SK-N-SH (cell line): ENCODE results near the gene LTK. TPM values are rescaled to one million over a fixed set of nuclear protein-coding genes. Genes with fewer than 3 reads are reported as not detected.

Source experiments
- CTCF ChIA-PET: fragments of 300-600, 350-600 bp; formaldehyde crosslinking; extraction: SDS; loops from one replicate; lab custom pipeline; 2021; lab: Yijun Ruan, JAX
- POLR2A ChIA-PET: fragments of 350-600 bp; sonication (Branson Sonifier 250); formaldehyde crosslinking; extraction: SDS; loops from one replicate; lab custom pipeline; 2020; ENCODE audit warnings: antibody characterized with exemption, inconsistent platforms; lab: Yijun Ruan, JAX
- DNase-seq: peaks from one replicate; pipeline ENCODE4 v3.0.0; 2012
- H2AFZ ChIP-seq: fragments of 200-600 bp; sonication (generic); 2 replicates; pipeline ENCODE4 v1.8.1; 2016; ENCODE audit warnings: antibody characterized with exemption, mild to moderate bottlenecking, low read depth
- H3F3A ChIP-seq: fragments of 200-600 bp; sonication (generic); replicated peaks from 2 replicates; pipeline ENCODE3; 2016; ENCODE audit warnings: antibody characterized with exemption, mild to moderate bottlenecking; ENCODE audit not compliant: insufficient read depth
- H3K27ac ChIP-seq, 2 experiments: fragments of 200-500 bp in 1 of 2; fragments of 200-600 bp in 1 of 2; sonication (Bioruptor generic) in 1 of 2; sonication (generic), shearing (Covaris generic) in 1 of 2; 2 replicates each; pipeline versions ENCODE4 v1.5.1 to v1.6.1; 2014 to 2016; ENCODE audit warnings: low read depth in 2 of 2, inconsistent platforms in 1 of 2, low read length in 1 of 2, mild to moderate bottlenecking in 1 of 2, mixed read lengths in 1 of 2
- H3K27me3 ChIP-seq: fragments of 200-600 bp; sonication (generic), shearing (Covaris generic); 2 replicates; pipeline ENCODE4 v1.6.1; 2016; ENCODE audit warnings: mixed run types; ENCODE audit not compliant: insufficient read depth
- H3K36me3 ChIP-seq, 2 experiments: fragments of 200-500 bp in 1 of 2; fragments of 200-600 bp in 1 of 2; sonication (Bioruptor generic) in 1 of 2; sonication (generic) in 1 of 2; replicated peaks in 1 of 2; 2 replicates each; pipeline versions ENCODE3 to v1.5.1; 2014 to 2016; ENCODE audit warnings: low read length in 1 of 2, mild to moderate bottlenecking in 1 of 2; ENCODE audit not compliant: insufficient read depth in 2 of 2, control insufficient read depth in 1 of 2
- H3K4me1 ChIP-seq, 2 experiments: fragments of 200-500 bp in 1 of 2; fragments of 200-600 bp in 1 of 2; sonication (Bioruptor generic) in 1 of 2; sonication (generic), shearing (Covaris generic) in 1 of 2; 2 replicates each; pipeline versions ENCODE4 v1.5.1 to v1.6.1; 2014 to 2016; ENCODE audit warnings: low read depth in 1 of 2, low read length in 1 of 2, mixed run types in 1 of 2; ENCODE audit not compliant: insufficient read depth in 2 of 2, control insufficient read depth in 1 of 2
- H3K4me2 ChIP-seq: fragments of 200-600 bp; sonication (generic), shearing (Covaris generic); 2 replicates; pipeline ENCODE4 v1.6.1; 2017; ENCODE audit warnings: mixed run types
- H3K4me3 ChIP-seq, 2 experiments: fragments of 200-500 bp in 1 of 2; fragments of 200-600 bp in 1 of 2; sonication (Bioruptor generic) in 1 of 2; sonication (generic), shearing (Covaris generic) in 1 of 2; 2 replicates each; pipeline versions ENCODE4 v1.5.1 to v1.8.1; 2014 to 2016; ENCODE audit warnings: low read depth in 2 of 2, inconsistent platforms in 1 of 2, low read length in 1 of 2, mild to moderate bottlenecking in 1 of 2, mixed read lengths in 1 of 2, moderate library complexity in 1 of 2
- H3K79me2 ChIP-seq: fragments of 200-600 bp; sonication (generic); 2 replicates; pipeline ENCODE4 v1.8.1; 2017; ENCODE audit warnings: mild to moderate bottlenecking; ENCODE audit not compliant: insufficient read depth
- H3K9ac ChIP-seq: fragments of 200-600 bp; sonication (generic); 2 replicates; pipeline ENCODE4 v1.6.1; 2017; ENCODE audit warnings: mixed run types
- H3K9me2 ChIP-seq: fragments of 200-600 bp; sonication (generic); 2 replicates; pipeline ENCODE4 v1.6.1; 2017; ENCODE audit warnings: mixed run types
- H3K9me3 ChIP-seq: fragments of 200-600 bp; sonication (generic); 2 replicates; pipeline ENCODE4 v1.6.1; 2017; ENCODE audit warnings: mixed run types, mild to moderate bottlenecking, moderate library complexity
- H4K20me1 ChIP-seq: fragments of 200-600 bp; sonication (generic); 2 replicates; pipeline ENCODE4 v1.6.1; 2017; ENCODE audit warnings: mild to moderate bottlenecking, mixed run types; ENCODE audit not compliant: insufficient read depth
- EP300 ChIP-seq, 2 experiments: IDR thresholded peaks; 2 replicates each; pipeline versions ENCODE4 v1.4.0 to v1.6.1; 2012; ENCODE audit warnings: borderline replicate concordance in 1 of 2, low read depth in 1 of 2, low read length in 1 of 2
- EZH2phosphoT487 ChIP-seq: fragments of 200-600 bp; sonication (generic); IDR thresholded peaks from 2 replicates; pipeline ENCODE4 v1.6.1; 2017; ENCODE audit warnings: low read depth, mixed run types, mild to moderate bottlenecking, antibody characterized with exemption, moderate library complexity, borderline replicate concordance
- GATA2 ChIP-seq: sonication (generic); formaldehyde crosslinking; IDR thresholded peaks from 2 replicates; pipeline ENCODE4 v1.5.0; 2020; ENCODE audit warnings: mild to moderate bottlenecking, missing genetic modification reagents
- MAX ChIP-seq: IDR thresholded peaks from 2 replicates; pipeline ENCODE4 v1.4.0; 2012; ENCODE audit warnings: low read depth
- MEF2A ChIP-seq: IDR thresholded peaks from 2 replicates; pipeline ENCODE4 v1.4.0; 2012; ENCODE audit warnings: low read depth, borderline replicate concordance
- MXI1 ChIP-seq: IDR thresholded peaks from 2 replicates; pipeline ENCODE4 v1.6.1; 2012; ENCODE audit warnings: mild to moderate bottlenecking, low read depth, low read length, improper control_type of control experiment
- RAD21 ChIP-seq: IDR thresholded peaks from 2 replicates; pipeline ENCODE4 v1.6.1; 2012; ENCODE audit warnings: mild to moderate bottlenecking, low read length
- REST ChIP-seq: IDR thresholded peaks from 2 replicates; pipeline ENCODE4 v1.6.1; 2012; ENCODE audit warnings: mild to moderate bottlenecking, low read depth, low read length, moderate library complexity
- TCF12 ChIP-seq: IDR thresholded peaks from 2 replicates; pipeline ENCODE4 v1.4.0; 2012
- TEAD4 ChIP-seq: IDR thresholded peaks from 2 replicates; pipeline ENCODE4 v1.4.0; 2012; ENCODE audit warnings: mild to moderate bottlenecking, borderline replicate concordance; ENCODE audit not compliant: insufficient read depth
- USF1 ChIP-seq: IDR thresholded peaks from 2 replicates; pipeline ENCODE4 v1.4.0; 2012; ENCODE audit warnings: low read depth, borderline replicate concordance
- USF2 ChIP-seq: fragments of 150-350 bp; IDR thresholded peaks from 2 replicates; pipeline ENCODE4 v1.6.1; 2017; ENCODE audit warnings: antibody characterized with exemption, low read length, low read depth, borderline replicate concordance
- WGBS: methylation state at CpG from one replicate; pipeline ENCODE4 v1.1.6; 2017; ENCODE audit warnings: low lambda C conversion rate; 5-methylcytosine and 5-hydroxymethylcytosine counted together
- polyA plus RNA-seq, 3 experiments: library from polyadenylated mRNA; depleted of rRNA; stranded (reverse); fragments of >200 nt; gene quantifications; 2 replicates each; pipeline ENCODE4 v1.2.3, GENCODE V29; 2012

Gene LTK
- polyA plus RNA-seq, 1 of the 3 experiments (the other 2 are of a cell fraction) = 0.07 TPM

GRCh38 chr15:41494190-41494921 is 19.3 kb downstream of the LTK start:
- CTCF ChIA-PET = interaction anchor here (1.1 to 1.7 kb wide), 4 partner anchors 12 to 410 kb away, joined by 3 to 10 read pairs (median 4); no protein-coding TSS in a partner anchor
- 28% methylated on average over 14 of the region's 77 CpGs for WGBS

GRCh38 chr15:41493902-41494189 is 19.8 kb downstream of the LTK start:
- H3K9me3 ChIP-seq = no peaks in the 10 kb centered on the region
- no peak for DNase-seq
- H3K4me3 ChIP-seq = peak overlapping the region; percentile 56 to 74
- POLR2A ChIA-PET = interaction anchor here (2.2 kb wide), 1 partner anchor 50 kb away, joined by 8 read pairs; the partner anchor contains the start of gene RPAP1
- H3K79me2 ChIP-seq = no peaks in the 10 kb centered on the region
- H3K9me2 ChIP-seq = no peaks in the 10 kb centered on the region
- no peaks in the 10 kb centered on the region for H4K20me1 ChIP-seq
- H3K27me3 ChIP-seq = no peaks in the 10 kb centered on the region
- H3K4me2 ChIP-seq = peak overlapping the region; percentile 83
- no peak overlapping the region for H3K9ac ChIP-seq
- H2AFZ ChIP-seq = peak overlapping the region; percentile 41; the same call in 1 of the 2 replicates
- CTCF ChIA-PET = interaction anchor here (1.1 to 1.7 kb wide), 4 partner anchors 12 to 411 kb away, joined by 3 to 10 read pairs (median 4); no protein-coding TSS in a partner anchor
- H3K36me3 ChIP-seq = no peaks in the 10 kb centered on the region
- peaks cover 6% of the 10 kb centered on the region in 2 experiments; a peak in 3 of 4 replicates for H3K4me1 ChIP-seq
- no peak overlapping the region for H3K27ac ChIP-seq
- peaks cover 4% of the 10 kb centered on the region for H3F3A ChIP-seq
- no peak for TF ChIP-seq GATA2
- 0 out of 2 replicates have a peak, but pooled peaks have one; percentile 7 for TF ChIP-seq MXI1
- no CpG with 5 or more reads among the region's 41 CpGs for WGBS

More at GRCh38 chr15:41494190-41494921, 19.3 kb downstream of the LTK start:
- no peaks in the 10 kb centered on the region for H3K9me3 ChIP-seq
- peaks cover 6% of the 10 kb centered on the region in 2 experiments; a peak in 3 of 4 replicates for H3K4me1 ChIP-seq
- no peaks in the 10 kb centered on the region for H3K9me2 ChIP-seq
- H3K27me3 ChIP-seq = no peaks in the 10 kb centered on the region
- TF ChIP-seq MAX (peak; percentile 73), TEAD4 (no peak)
- no peak overlapping the region for H3K27ac ChIP-seq
- no peak overlapping the region for H3K9ac ChIP-seq
- H3K79me2 ChIP-seq = no peaks in the 10 kb centered on the region
- H2AFZ ChIP-seq = peak overlapping the region; percentile 41; the same call in 1 of the 2 replicates
- no peaks in the 10 kb centered on the region for H3K36me3 ChIP-seq
- H3K4me2 ChIP-seq = peak overlapping the region; percentile 83
- H3K4me3 ChIP-seq = peak overlapping the region; percentile 56 to 74
- peaks cover 4% of the 10 kb centered on the region for H3F3A ChIP-seq
- POLR2A ChIA-PET = interaction anchor here (2.2 kb wide), 1 partner anchor 50 kb away, joined by 8 read pairs; the partner anchor contains the start of gene RPAP1
- peak; percentile 78 for DNase-seq
- H4K20me1 ChIP-seq = no peaks in the 10 kb centered on the region

GRCh38 chr15:41493205-41493901 is 20.3 kb downstream of the LTK start, which contains the start of gene ITPKA:
Gene ITPKA (plus strand): TSS chr15:41493874. CDS start chr15:41493928, 54 bp downstream.
- ChIA-PET POLR2A (interaction anchor here (0.7 to 2.2 kb wide), 3 partner anchors 11 to 167 kb away, joined by 3 to 9 read pairs (median 8); partner anchors contain the start of genes MGA and RPAP1), CTCF (interaction anchor here (0.6 to 1.8 kb wide), 6 partner anchors 11 to 411 kb away, joined by 3 to 10 read pairs (median 4); no protein-coding TSS in a partner anchor)
- H3K9me2 ChIP-seq = no peaks in the 10 kb centered on the region
- no peaks in the 10 kb centered on the region for H3K79me2 ChIP-seq
- no peaks in the 10 kb centered on the region for H3K36me3 ChIP-seq
- WGBS = no CpG with 5 or more reads among the region's 60 CpGs
- peak within 1 kb of the TSS; percentile 75 for H3K9ac ChIP-seq
- no peaks in the 10 kb centered on the region for H3K9me3 ChIP-seq
- peak within 1 kb of the TSS; percentile 56 to 74 for H3K4me3 ChIP-seq
- peak within 1 kb of the TSS; percentile 26 to 67 for H3K27ac ChIP-seq
- peak within 1 kb of the TSS; percentile 90 for H3K4me2 ChIP-seq
- H2AFZ ChIP-seq = peak within 1 kb of the TSS; percentile 89
- H3F3A ChIP-seq = peaks cover 4% of the 10 kb centered on the region
- no peaks in the 10 kb centered on the region for H3K27me3 ChIP-seq
- peak; percentile 93 for DNase-seq
- no peaks in the 10 kb centered on the region for H4K20me1 ChIP-seq
- H3K4me1 ChIP-seq = peaks cover 6% of the 10 kb centered on the region in 2 experiments; a peak in 3 of 4 replicates
- TF ChIP-seq USF1 = no peak
- no peak for TF ChIP-seq USF2
- no peak for TF ChIP-seq REST
- TF ChIP-seq EZH2phosphoT487 = no peak
- TF ChIP-seq MEF2A = no peak
- no peak for TF ChIP-seq EP300 (IDR thresholded peaks at IDR 0.05; ENCODE audit: borderline replicate concordance in 1 of 2, low read depth in 1 of 2, low read length in 1 of 2)
- TF ChIP-seq TCF12 = no peak
- no peak for TF ChIP-seq RAD21
